ENCODE measurements around the gene TSPAN33. TPM values are rescaled to one million over a fixed set of nuclear protein-coding genes. Genes with fewer than 3 reads are reported as not detected.

The TSPAN33 gene
- total and polyA plus RNA-seq, 4 donors, result 16.4 to 24.8 (median 18.6) TPM

- Histone ChIP-seq H3K36me3 (ENCODE audit: control insufficient read depth, insufficient read depth, low read length) (peaks cover 7% of the 10 kb centered on the region), H3K9me3 (ENCODE audit: control insufficient read depth, insufficient read depth, low read length) (peaks cover 3% of the 10 kb centered on the region), H3K4me1 (ENCODE audit: control insufficient read depth, insufficient read depth, low read length) (peaks cover 15% of the 10 kb centered on the region), H3K27ac (ENCODE audit: low read depth, low read length) (no peak overlapping the region), H3K27me3 (ENCODE audit: control insufficient read depth, insufficient read depth, low read length) (no peaks in the 10 kb centered on the region), H3K4me3 (ENCODE audit: low read depth, low read length) (no peak overlapping the region)
- DNase-seq (ENCODE audit: low read depth in 4 of 6, low spot score in 6 of 6), result no peak
- WGBS (ENCODE audit: insufficient coverage), result 66% methylated on average over 3 of the region's 3 CpGs
Observed at GRCh38 chr7:129159539-129159938, 15.0 kb downstream of the TSPAN33 start.

- no peak overlapping the region for H3K4me3 ChIP-seq (ENCODE audit: low read depth, low read length)
- peaks cover 15% of the 10 kb centered on the region for H3K4me1 ChIP-seq (ENCODE audit: control insufficient read depth, insufficient read depth, low read length)
- 57% methylated on average over 1 of the region's 3 CpGs for WGBS (ENCODE audit: insufficient coverage)
- H3K27ac ChIP-seq (ENCODE audit: low read depth, low read length), result no peak overlapping the region
- peak in 4 of 6 donors; percentile 46 to 86 (median 70) for DNase-seq (ENCODE audit: low read depth in 4 of 6, low spot score in 6 of 6)
- H3K9me3 ChIP-seq (ENCODE audit: control insufficient read depth, insufficient read depth, low read length), result peaks cover 3% of the 10 kb centered on the region
- H3K27me3 ChIP-seq (ENCODE audit: control insufficient read depth, insufficient read depth, low read length), result no peaks in the 10 kb centered on the region
- peaks cover 7% of the 10 kb centered on the region for H3K36me3 ChIP-seq (ENCODE audit: control insufficient read depth, insufficient read depth, low read length)
Observed at GRCh38 chr7:129160161-129160905, 15.8 kb downstream of the TSPAN33 start.

GRCh38 chr7:129161524-129162225, 17.2 kb downstream of the TSPAN33 start:
- no peak overlapping the region for H3K4me3 ChIP-seq (ENCODE audit: low read depth, low read length)
- WGBS (ENCODE audit: insufficient coverage), result 100% methylated on average over 2 of the region's 5 CpGs
- H3K36me3 ChIP-seq (ENCODE audit: control insufficient read depth, insufficient read depth, low read length), result peaks cover 9% of the 10 kb centered on the region
- H3K27ac ChIP-seq (ENCODE audit: low read depth, low read length), result no peak overlapping the region
- peaks cover 15% of the 10 kb centered on the region for H3K4me1 ChIP-seq (ENCODE audit: control insufficient read depth, insufficient read depth, low read length)
- no peaks in the 10 kb centered on the region for H3K27me3 ChIP-seq (ENCODE audit: control insufficient read depth, insufficient read depth, low read length)
- H3K9me3 ChIP-seq (ENCODE audit: control insufficient read depth, insufficient read depth, low read length), result peaks cover 3% of the 10 kb centered on the region
- DNase-seq (ENCODE audit: low read depth in 4 of 6, low spot score in 6 of 6), result no peak

- Histone ChIP-seq H3K4me1 (ENCODE audit: control insufficient read depth, insufficient read depth, low read length) (peaks cover 15% of the 10 kb centered on the region), H3K27me3 (ENCODE audit: control insufficient read depth, insufficient read depth, low read length) (no peaks in the 10 kb centered on the region), H3K4me3 (ENCODE audit: low read depth, low read length) (no peak overlapping the region), H3K27ac (ENCODE audit: low read depth, low read length) (no peak overlapping the region), H3K36me3 (ENCODE audit: control insufficient read depth, insufficient read depth, low read length) (peaks cover 9% of the 10 kb centered on the region), H3K9me3 (ENCODE audit: control insufficient read depth, insufficient read depth, low read length) (peaks cover 3% of the 10 kb centered on the region)
- DNase-seq (ENCODE audit: low read depth in 4 of 6, low spot score in 6 of 6), result no peak
- 87% methylated on average over 4 of the region's 5 CpGs for WGBS (ENCODE audit: insufficient coverage)
Observed at GRCh38 chr7:129162732-129163131, 18.2 kb downstream of the TSPAN33 start.

GRCh38 chr7:129163875-129164544, 19.5 kb downstream of the TSPAN33 start:
- H3K9me3 ChIP-seq (ENCODE audit: control insufficient read depth, insufficient read depth, low read length), result no peaks in the 10 kb centered on the region
- WGBS (ENCODE audit: insufficient coverage), result 67% methylated on average over 11 of the region's 11 CpGs
- no peak overlapping the region for H3K4me3 ChIP-seq (ENCODE audit: low read depth, low read length)
- no peak overlapping the region for H3K27ac ChIP-seq (ENCODE audit: low read depth, low read length)
- H3K27me3 ChIP-seq (ENCODE audit: control insufficient read depth, insufficient read depth, low read length), result no peaks in the 10 kb centered on the region
- DNase-seq (ENCODE audit: low read depth in 4 of 6, low spot score in 6 of 6), result peak in 2 of 6 donors; percentile 78 to 83
- peaks cover 9% of the 10 kb centered on the region for H3K36me3 ChIP-seq (ENCODE audit: control insufficient read depth, insufficient read depth, low read length)
- peaks cover 28% of the 10 kb centered on the region for H3K4me1 ChIP-seq (ENCODE audit: control insufficient read depth, insufficient read depth, low read length)

GRCh38 chr7:129166745-129167144, 22.2 kb downstream of the TSPAN33 start:
- DNase-seq (ENCODE audit: low read depth in 4 of 6, low spot score in 6 of 6), result no peak
- WGBS (ENCODE audit: insufficient coverage), result 89% methylated on average over 4 of the region's 4 CpGs
- Histone ChIP-seq H3K9me3 (ENCODE audit: control insufficient read depth, insufficient read depth, low read length) (no peaks in the 10 kb centered on the region), H3K27ac (ENCODE audit: low read depth, low read length) (no peak overlapping the region), H3K4me1 (ENCODE audit: control insufficient read depth, insufficient read depth, low read length) (peaks cover 21% of the 10 kb centered on the region), H3K4me3 (ENCODE audit: low read depth, low read length) (no peak overlapping the region), H3K27me3 (ENCODE audit: control insufficient read depth, insufficient read depth, low read length) (peaks cover 3% of the 10 kb centered on the region), H3K36me3 (ENCODE audit: control insufficient read depth, insufficient read depth, low read length) (peaks cover 9% of the 10 kb centered on the region)

- DNase-seq (ENCODE audit: low read depth in 4 of 6, low spot score in 6 of 6), result peak in 1 of 6 donors; percentile 57
- Histone ChIP-seq H3K27ac (ENCODE audit: low read depth, low read length) (no peak overlapping the region), H3K4me3 (ENCODE audit: low read depth, low read length) (no peak overlapping the region)
Observed at GRCh38 chr7:129167817-129168216, 23.3 kb downstream of the TSPAN33 start.

GRCh38 chr7:129168231-129169021, 23.9 kb downstream of the TSPAN33 start:
- Histone ChIP-seq H3K4me1 (ENCODE audit: control insufficient read depth, insufficient read depth, low read length) (peaks cover 21% of the 10 kb centered on the region), H3K36me3 (ENCODE audit: control insufficient read depth, insufficient read depth, low read length) (peaks cover 2% of the 10 kb centered on the region), H3K27ac (ENCODE audit: low read depth, low read length) (peak overlapping the region; percentile 47), H3K27me3 (ENCODE audit: control insufficient read depth, insufficient read depth, low read length) (peaks cover 3% of the 10 kb centered on the region), H3K4me3 (ENCODE audit: low read depth, low read length) (peak overlapping the region; percentile 50), H3K9me3 (ENCODE audit: control insufficient read depth, insufficient read depth, low read length) (no peaks in the 10 kb centered on the region)
- peak in 2 of 6 donors; percentile 24 to 66 for DNase-seq (ENCODE audit: low read depth in 4 of 6, low spot score in 6 of 6)
- 39% methylated on average over 14 of the region's 20 CpGs for WGBS (ENCODE audit: insufficient coverage)

More at GRCh38 chr7:129167817-129168216, 23.3 kb downstream of the TSPAN33 start:
- Histone ChIP-seq H3K36me3 (ENCODE audit: control insufficient read depth, insufficient read depth, low read length) (peaks cover 2% of the 10 kb centered on the region), H3K9me3 (ENCODE audit: control insufficient read depth, insufficient read depth, low read length) (no peaks in the 10 kb centered on the region), H3K27me3 (ENCODE audit: control insufficient read depth, insufficient read depth, low read length) (peaks cover 3% of the 10 kb centered on the region), H3K4me1 (ENCODE audit: control insufficient read depth, insufficient read depth, low read length) (peaks cover 21% of the 10 kb centered on the region)
- 60% methylated on average over 3 of the region's 4 CpGs for WGBS (ENCODE audit: insufficient coverage)

- Histone ChIP-seq H3K4me1 (ENCODE audit: control insufficient read depth, insufficient read depth, low read length) (peaks cover 21% of the 10 kb centered on the region), H3K27me3 (ENCODE audit: control insufficient read depth, insufficient read depth, low read length) (peaks cover 3% of the 10 kb centered on the region), H3K9me3 (ENCODE audit: control insufficient read depth, insufficient read depth, low read length) (no peaks in the 10 kb centered on the region), H3K27ac (ENCODE audit: low read depth, low read length) (peak overlapping the region; percentile 47), H3K4me3 (ENCODE audit: low read depth, low read length) (peak overlapping the region; percentile 50), H3K36me3 (ENCODE audit: control insufficient read depth, insufficient read depth, low read length) (peaks cover 2% of the 10 kb centered on the region)
- WGBS (ENCODE audit: insufficient coverage), result 2% methylated on average over 41 of the region's 47 CpGs
- DNase-seq (ENCODE audit: low read depth in 4 of 6, low spot score in 6 of 6), result peak in 2 of 6 donors; percentile 43 to 83
Observed at GRCh38 chr7:129169171-129169671, 24.7 kb downstream of the TSPAN33 start.

Data from spinal cord (tissue), 10 donors.